ENCODE data around the gene SRPK3.

Gene SRPK3

DNA sequence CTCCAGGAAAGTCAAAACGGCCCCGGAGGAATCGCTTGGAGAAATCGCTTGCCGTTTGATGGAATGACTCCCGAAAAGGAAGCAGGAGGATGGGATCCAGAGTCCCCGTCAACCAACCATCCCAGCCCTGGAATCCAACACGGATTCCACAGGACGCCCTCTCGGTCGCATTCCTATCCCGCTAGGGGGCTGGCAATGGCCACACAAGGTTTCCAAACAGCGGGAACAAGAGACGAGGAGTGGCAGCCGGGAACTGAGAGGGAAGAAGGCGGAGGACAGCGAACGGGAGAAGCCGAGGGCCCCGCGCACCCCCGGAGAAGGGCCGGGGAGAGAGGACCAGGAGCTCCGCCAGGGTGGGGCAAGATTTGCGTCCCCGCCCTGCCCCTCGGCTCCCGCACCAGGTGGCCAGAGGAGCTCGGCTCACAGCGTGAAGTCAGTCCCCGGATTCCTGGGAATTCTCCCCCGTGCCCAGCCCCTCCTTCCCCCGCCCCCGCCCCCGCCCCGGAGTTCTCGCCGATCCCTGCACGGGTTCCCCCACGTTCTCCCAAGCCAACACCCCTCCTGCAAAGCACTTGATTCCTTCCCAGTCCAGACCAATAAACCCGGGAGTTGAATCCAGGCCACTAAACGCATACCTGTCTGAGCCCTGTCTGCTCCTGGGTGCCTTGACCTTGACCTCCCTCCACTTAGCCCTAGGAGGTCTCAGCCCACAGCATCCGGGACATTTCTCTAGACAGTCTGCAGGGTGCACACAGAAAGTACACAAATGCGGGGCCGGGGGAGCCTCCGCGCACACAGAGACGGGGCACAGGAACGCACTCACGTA is 48.1 kb downstream of the SRPK3 start:
- DNase-seq, result peak in 1 of 56 donors; percentile 5

DNA sequence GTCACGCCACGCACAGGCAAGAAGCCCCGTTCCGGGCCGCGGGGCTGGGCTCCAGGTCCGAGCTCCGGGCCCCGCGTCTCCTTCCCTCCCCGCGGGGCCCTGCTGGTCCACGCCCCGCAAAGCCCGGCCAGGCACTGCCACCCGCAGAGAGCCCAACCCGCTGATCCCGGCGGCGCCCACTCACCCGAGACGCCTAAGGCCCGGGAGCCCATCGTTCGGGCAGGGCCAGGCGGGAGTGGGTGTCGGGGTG is 48.6 kb downstream of the SRPK3 start:
- no peak for DNase-seq

DNA sequence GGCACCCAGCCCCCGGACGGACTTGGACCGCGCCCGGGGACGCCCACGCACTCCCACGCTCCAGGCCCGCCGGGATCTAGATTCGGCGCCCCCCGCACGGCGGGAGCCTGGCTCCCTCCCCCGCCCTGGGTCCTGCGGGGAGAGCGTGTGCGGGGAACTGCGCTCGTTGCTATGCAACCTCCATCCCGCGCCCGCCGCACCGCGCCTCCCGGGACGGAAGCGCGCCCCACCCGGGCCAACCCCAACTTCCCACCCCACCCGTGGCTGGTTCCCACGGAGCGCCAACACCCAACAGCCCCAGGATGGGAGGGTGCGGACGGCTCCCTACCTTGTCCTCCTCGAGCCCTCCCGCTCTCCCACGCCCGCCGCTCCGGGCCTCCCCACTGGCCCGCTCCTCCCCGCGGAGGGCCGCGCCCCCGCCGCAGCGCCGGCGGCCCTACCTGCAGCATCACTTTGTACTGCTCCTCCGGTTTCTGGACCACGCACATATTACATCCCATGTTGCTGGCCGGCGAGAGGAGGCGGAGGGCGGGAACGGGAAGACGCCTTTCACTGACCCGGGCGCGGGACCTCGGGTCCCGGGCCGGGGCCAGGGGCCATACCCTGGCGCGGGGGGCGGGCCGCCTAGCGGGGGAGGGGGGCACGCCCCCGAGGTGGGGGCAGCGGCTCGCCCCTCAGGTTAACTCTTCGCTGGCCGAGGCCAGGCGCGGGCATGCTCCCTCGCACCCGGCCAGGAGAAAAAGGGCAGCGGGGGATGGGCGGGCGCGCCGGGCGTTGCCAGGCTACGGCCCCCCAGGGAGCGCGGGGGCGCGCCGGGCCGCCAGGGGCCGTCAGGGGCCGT is 49.2 kb downstream of the SRPK3 start, which contains the start of gene PDZD4:
Gene PDZD4 (minus strand): TSS at position 746 of the 841 bp plus-strand sequence. CDS start 246 bp downstream, at position 500.
- DNase-seq, result peak in 1 of 56 donors; percentile 22

DNA sequence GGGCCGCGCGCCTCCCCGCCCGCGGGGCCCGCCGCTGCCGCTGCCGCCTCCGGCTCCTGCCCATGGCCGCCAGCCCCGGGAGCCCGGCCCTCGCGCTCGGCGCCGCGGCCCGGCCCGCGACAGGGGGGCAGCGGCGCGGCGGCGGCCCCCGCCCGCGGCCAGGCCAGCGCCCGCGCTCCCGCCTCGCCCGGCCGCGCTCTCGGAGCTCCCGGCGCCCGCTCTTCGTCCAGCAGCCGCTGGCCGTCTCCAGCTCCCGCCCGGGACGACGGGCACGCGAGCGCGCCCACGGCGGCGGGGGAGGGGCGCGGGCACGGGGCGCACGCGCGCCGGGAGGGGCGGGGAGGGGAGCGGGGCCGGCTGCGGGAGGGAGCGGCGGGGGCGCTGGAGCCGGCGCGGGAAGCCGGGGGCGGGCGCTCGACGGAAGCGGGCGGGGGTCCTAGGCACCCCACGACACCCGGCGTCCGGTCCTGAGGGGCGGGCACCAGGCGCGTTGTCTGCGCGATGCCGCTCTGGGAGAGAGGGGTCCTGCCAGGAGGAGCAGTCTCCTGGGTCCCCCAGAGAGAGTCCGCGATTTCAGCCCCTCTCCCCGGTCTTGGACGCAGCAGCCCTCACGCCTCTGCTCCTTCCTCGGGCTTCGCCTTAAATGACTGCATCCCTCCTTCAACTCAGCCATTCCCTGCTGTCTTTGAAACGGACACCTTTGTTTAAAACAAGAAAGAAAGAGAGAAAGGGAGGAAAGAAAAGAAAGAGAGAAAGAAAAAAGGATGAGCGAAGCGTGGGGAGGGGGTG is 50.0 kb downstream of the SRPK3 start:
- DNase-seq, result peak in 2 of 56 donors; percentile 2 to 36

DNA sequence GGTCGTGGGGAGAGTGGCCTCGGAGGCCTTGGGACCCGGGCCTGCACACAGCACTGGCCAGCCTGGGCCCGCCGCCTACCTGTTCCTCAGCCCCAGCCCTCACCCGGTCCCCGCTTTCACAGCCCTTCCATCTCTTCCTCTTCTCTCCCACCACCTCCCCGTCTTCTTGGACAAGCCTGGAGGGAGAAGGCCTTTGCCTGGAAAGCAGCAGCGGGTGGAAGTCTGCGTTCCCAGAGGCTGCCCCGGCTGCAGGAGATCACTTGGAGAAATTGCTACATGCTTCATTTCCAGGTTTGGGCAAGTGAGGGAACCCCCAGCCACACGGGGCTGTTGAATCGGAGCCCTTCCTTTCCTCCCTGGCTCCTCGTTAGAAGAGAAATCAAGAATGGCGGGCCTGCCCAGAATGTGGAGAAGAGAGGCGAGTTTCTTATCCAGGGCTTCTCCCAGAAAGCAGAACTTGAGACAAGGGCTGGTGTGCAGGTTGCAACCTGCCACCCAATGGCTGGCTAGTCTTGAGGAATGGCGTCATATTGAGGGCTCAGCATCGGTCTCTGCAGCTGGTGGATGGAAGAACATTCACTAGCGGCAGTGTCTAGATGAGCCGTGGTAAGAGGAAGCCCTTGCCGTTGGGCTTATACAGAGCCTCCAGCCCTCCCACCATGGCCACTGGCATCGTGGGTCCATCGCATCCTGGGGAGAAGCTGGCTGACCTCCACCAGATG is 50.7 kb downstream of the SRPK3 start:
- no peak for DNase-seq

DNA sequence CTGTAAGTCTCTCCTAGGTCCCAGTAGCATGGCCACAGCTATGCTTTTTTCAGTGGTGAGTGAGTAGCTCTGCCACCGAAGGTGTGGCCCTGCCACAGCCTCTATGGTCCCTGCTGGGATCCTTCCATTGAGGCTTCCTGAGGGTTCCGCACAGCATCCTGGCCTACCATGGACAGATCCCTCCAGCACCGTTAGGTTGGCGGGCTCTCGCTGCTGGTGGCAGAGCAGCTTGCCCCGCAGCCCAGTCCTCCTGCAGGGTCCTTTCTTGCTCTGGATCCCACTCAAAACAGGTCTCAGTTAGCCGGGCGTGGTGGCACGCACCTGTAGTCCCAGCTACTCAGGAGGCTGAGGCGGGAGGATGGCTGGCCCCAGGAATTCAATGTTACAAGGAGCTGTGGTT is 51.9 kb downstream of the SRPK3 start:
- no peak for DNase-seq
